NCI-H1417 treated with DMSO at 0.1 percent for 48 hours (cell line): ENCODE results near the gene DAP.
"Not testable (repeated sequence)": the region's sequence is repeated elsewhere in the genome, so short reads cannot be mapped to it uniquely, and the experiment has no call there.

Experiments used
- DNase-seq: peaks from one replicate; lab custom pipeline; 2025; lab: John Stamatoyannopoulos, UW

DAP gene

GRCh38 chr5:10761185-10761932 is at the start of gene DAP:
TSS of gene DAP (minus strand) at chr5:10761234. CDS start at chr5:10761068, 166 bp downstream.
- DNase-seq, result peak; percentile 46

GRCh38 chr5:10808347-10809226 is 47.6 kb upstream of the DAP start:
- DNase-seq, result no peak

- no peak for DNase-seq
Observed at GRCh38 chr5:10801931-10802666, 41.1 kb upstream of the DAP start.

- no peak for DNase-seq
Observed at GRCh38 chr5:10800852-10801251, 39.8 kb upstream of the DAP start.

GRCh38 chr5:10797261-10797660 is 36.2 kb upstream of the DAP start:
- no peak for DNase-seq

- DNase-seq, result no peak
Observed at GRCh38 chr5:10793785-10794184, 32.8 kb upstream of the DAP start.

- DNase-seq, result no peak
Observed at GRCh38 chr5:10792336-10792735, 31.3 kb upstream of the DAP start.

- DNase-seq, result no peak
Observed at GRCh38 chr5:10789726-10790125, 28.7 kb upstream of the DAP start.

- DNase-seq, result no peak
Observed at GRCh38 chr5:10789021-10789420, 28.0 kb upstream of the DAP start.

- no peak for DNase-seq
Observed at GRCh38 chr5:10788358-10788757, 27.3 kb upstream of the DAP start.

GRCh38 chr5:10786835-10787234 is 25.8 kb upstream of the DAP start:
- no peak for DNase-seq

- not testable (repeated sequence) for DNase-seq
Observed at GRCh38 chr5:10780208-10780607, 19.2 kb upstream of the DAP start.

- no peak for DNase-seq
Observed at GRCh38 chr5:10779592-10779991, 18.6 kb upstream of the DAP start.

GRCh38 chr5:10778179-10778910 is 17.3 kb upstream of the DAP start:
- no peak for DNase-seq

GRCh38 chr5:10775646-10776045 is 14.6 kb upstream of the DAP start:
- DNase-seq, result no peak

GRCh38 chr5:10772901-10773585 is 12.0 kb upstream of the DAP start:
- no peak for DNase-seq

- no peak for DNase-seq
Observed at GRCh38 chr5:10768328-10768899, 7.4 kb upstream of the DAP start.

GRCh38 chr5:10762776-10763500 is 1.9 kb upstream of the DAP start:
- DNase-seq, result no peak

GRCh38 chr5:10761933-10762775 is 1.1 kb upstream of the DAP start:
- DNase-seq, result no peak

- no peak for DNase-seq
Observed at GRCh38 chr5:10760921-10761184, 181 bp downstream of the DAP start.
